ENCODE data around the gene FOXP4. TPM values are rescaled to one million over a fixed set of nuclear protein-coding genes. Genes with fewer than 3 reads are reported as not detected.

The FOXP4 gene
- polyA plus RNA-seq, 1 experiment: 4.0 TPM

DNA sequence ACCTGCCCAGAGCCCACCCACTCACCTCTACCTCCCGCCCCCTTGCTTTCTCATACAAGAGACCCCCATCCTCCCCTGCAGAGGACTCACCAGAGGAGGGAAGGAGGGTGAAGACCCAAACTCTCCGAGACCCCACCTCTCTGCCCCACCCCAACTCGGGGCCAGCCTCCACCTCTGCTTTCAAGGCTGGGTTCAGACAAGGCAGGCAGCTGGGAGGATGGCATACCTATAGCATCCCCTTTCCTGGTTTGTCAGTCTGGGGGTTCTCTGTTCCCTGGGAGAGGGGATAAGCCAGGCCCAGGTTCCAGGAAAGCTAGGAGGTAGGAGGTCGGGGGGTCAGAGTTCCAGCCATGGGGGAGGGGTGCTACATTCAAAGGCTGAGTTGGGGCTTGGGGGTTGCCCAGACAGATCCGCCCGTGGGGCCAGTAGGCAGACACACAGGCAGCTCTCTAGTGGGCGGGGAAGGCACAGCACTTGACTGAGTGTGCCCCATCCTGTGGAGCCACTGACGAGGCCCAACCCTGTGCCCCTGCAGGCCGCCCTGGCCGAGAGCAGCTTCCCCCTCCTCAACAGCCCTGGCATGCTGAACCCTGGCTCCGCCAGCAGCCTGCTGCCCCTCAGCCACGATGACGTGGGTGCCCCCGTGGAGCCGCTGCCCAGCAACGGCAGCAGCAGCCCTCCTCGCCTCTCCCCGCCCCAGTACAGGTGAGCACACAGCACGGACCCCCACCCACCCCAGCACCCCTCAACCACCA is 51.2 kb downstream of the FOXP4 start:
- CTCF ChIA-PET: interaction anchor here (1.4 to 8.2 kb wide), 3 partner anchors 86 to 229 kb away, joined by 4 to 57 read pairs (median 27); no protein-coding TSS in a partner anchor
- POLR2A ChIA-PET: no interaction called here
- Histone ChIP-seq H3K36me3 (ENCODE audit: control insufficient read depth, insufficient read depth, low read length) (peaks cover 18% of the 10 kb centered on the region), H3K27me3 (ENCODE audit: control insufficient read depth, insufficient read depth, low read length) (no peaks in the 10 kb centered on the region), H3K4me3 (ENCODE audit: low read depth, low read length) (no peak overlapping the region)
- TF ChIP-seq, protein P1, sequence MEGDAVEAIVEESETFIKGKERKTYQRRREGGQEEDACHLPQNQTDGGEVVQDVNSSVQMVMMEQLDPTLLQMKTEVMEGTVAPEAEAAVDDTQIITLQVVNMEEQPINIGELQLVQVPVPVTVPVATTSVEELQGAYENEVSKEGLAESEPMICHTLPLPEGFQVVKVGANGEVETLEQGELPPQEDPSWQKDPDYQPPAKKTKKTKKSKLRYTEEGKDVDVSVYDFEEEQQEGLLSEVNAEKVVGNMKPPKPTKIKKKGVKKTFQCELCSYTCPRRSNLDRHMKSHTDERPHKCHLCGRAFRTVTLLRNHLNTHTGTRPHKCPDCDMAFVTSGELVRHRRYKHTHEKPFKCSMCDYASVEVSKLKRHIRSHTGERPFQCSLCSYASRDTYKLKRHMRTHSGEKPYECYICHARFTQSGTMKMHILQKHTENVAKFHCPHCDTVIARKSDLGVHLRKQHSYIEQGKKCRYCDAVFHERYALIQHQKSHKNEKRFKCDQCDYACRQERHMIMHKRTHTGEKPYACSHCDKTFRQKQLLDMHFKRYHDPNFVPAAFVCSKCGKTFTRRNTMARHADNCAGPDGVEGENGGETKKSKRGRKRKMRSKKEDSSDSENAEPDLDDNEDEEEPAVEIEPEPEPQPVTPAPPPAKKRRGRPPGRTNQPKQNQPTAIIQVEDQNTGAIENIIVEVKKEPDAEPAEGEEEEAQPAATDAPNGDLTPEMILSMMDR (IDR thresholded peaks at IDR 0.05; ENCODE audit: insufficient read depth, low read depth, low read length): no peak
- DNase-seq (ENCODE audit: low read depth): no peak

DNA sequence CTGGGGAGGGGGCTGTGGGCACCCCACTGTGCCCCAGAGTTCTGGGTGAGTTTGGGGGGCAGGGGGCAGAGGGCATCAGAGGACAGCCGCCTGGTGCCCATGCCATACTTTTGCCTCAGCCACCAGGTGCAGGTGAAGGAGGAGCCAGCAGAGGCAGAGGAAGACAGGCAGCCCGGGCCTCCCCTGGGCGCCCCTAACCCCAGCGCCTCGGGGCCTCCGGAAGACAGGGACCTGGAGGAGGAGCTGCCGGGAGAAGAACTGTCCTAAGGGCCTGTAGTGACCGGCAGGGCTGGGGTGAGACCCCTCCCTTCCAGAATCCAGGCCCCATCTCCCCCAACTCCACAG is 52.5 kb downstream of the FOXP4 start:
- no peaks in the 10 kb centered on the region for H3K27me3 ChIP-seq (ENCODE audit: control insufficient read depth, insufficient read depth, low read length)
- H3K4me3 ChIP-seq (ENCODE audit: low read depth, low read length): no peak overlapping the region
- ChIA-PET CTCF (interaction anchor here (1.0 to 8.2 kb wide), 3 partner anchors 85 to 231 kb away, joined by 3 to 57 read pairs (median 27); no protein-coding TSS in a partner anchor), POLR2A (no interaction called here)
- peaks cover 15% of the 10 kb centered on the region for H3K36me3 ChIP-seq (ENCODE audit: control insufficient read depth, insufficient read depth, low read length)
- DNase-seq (ENCODE audit: low read depth): no peak
- TF ChIP-seq, protein P1 (IDR thresholded peaks at IDR 0.05; ENCODE audit: insufficient read depth, low read depth, low read length): no peak

GRCh38 chr6:41599015-41599851 is 53.1 kb downstream of the FOXP4 start:
- TF ChIP-seq, protein P1 (IDR thresholded peaks at IDR 0.05; ENCODE audit: insufficient read depth, low read depth, low read length): no peak
- no peak for DNase-seq (ENCODE audit: low read depth)
- POLR2A ChIA-PET: interaction anchor here (0.5 kb wide), 1 partner anchor 31 kb away, joined by 26 read pairs; no protein-coding TSS in a partner anchor
- CTCF ChIA-PET: interaction anchor here (0.6 to 8.2 kb wide), 5 partner anchors 49 to 335 kb away, joined by 3 to 57 read pairs (median 3); no protein-coding TSS in a partner anchor
- H3K27me3 ChIP-seq (ENCODE audit: control insufficient read depth, insufficient read depth, low read length): no peaks in the 10 kb centered on the region
- no peak overlapping the region for H3K4me3 ChIP-seq (ENCODE audit: low read depth, low read length)
- H3K36me3 ChIP-seq (ENCODE audit: control insufficient read depth, insufficient read depth, low read length): peaks cover 15% of the 10 kb centered on the region

GRCh38 chr6:41599852-41600445 is 53.8 kb downstream of the FOXP4 start:
- ChIA-PET POLR2A (interaction anchor here (0.5 kb wide), 1 partner anchor 31 kb away, joined by 26 read pairs; no protein-coding TSS in a partner anchor), CTCF (interaction anchor here (1.0 to 8.2 kb wide), 4 partner anchors 8 to 334 kb away, joined by 3 to 57 read pairs (median 5); no protein-coding TSS in a partner anchor)

More at GRCh38 chr6:41599852-41600445, 53.8 kb downstream of the FOXP4 start:
- Histone ChIP-seq H3K36me3 (ENCODE audit: control insufficient read depth, insufficient read depth, low read length) (peaks cover 15% of the 10 kb centered on the region), H3K4me3 (ENCODE audit: low read depth, low read length) (no peak overlapping the region), H3K27me3 (ENCODE audit: control insufficient read depth, insufficient read depth, low read length) (no peaks in the 10 kb centered on the region)
- DNase-seq (ENCODE audit: low read depth): no peak
- TF ChIP-seq, protein P1 (IDR thresholded peaks at IDR 0.05; ENCODE audit: insufficient read depth, low read depth, low read length): no peak
